Activated CD4-positive, CD25-positive, alpha-beta regulatory T cell treated with anti-CD3 and anti-CD28 coated beads, Interleukin-2, amount 50 U/mL, for 16 hours (primary cell): ENCODE data around the gene CLDN18.

Experiments
- DNase-seq: peaks from one replicate; pipeline ENCODE4 v3.0.0-alpha.2; 2020; ENCODE audit warnings: low read depth, low spot score

The CLDN18 gene

DNA sequence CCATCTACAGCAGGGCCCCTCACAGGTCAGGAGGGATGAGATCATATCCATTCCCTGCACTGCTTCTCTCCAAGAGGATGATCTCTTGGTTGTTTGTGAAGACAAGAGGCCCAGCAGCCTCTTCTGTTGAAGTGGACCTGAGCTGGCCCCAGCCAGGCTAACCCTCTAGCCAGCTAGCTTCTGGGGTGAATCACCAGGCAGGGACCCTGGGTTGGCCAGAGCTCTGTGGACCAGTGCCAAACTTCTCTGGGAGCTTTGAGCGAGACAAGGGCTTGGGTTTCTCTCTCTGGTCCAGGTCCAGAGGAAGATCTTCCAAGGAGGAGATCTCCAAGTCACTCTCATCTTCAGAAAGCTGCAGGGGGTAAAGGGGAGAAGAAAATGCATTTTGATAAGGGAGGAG is 52.7 kb downstream of the CLDN18 start:
- no peak for DNase-seq

- no peak for DNase-seq
These were observed 53.5 kb downstream of the CLDN18 start for GRCh38 chr3:138063416-138063815.

DNA sequence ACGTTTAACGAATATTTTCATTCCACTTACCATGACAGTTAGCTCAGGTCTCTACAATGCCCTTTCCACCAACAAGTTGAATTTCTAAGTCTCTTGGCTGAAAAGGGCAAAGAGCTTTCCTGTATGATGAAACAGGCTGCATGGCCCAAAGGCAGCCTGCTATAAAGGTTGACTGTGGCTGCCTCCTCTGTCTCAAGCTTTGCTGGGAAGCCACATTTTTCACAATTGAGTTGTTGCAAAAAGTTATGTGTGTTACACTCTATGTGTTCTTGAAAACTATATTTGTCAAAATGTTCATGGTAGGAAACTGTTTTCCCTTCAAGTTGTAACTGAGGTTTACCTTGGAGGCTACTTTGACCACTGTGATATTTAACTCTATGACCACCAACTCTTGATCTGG is 56.0 kb downstream of the CLDN18 start:
- DNase-seq = no peak

DNA sequence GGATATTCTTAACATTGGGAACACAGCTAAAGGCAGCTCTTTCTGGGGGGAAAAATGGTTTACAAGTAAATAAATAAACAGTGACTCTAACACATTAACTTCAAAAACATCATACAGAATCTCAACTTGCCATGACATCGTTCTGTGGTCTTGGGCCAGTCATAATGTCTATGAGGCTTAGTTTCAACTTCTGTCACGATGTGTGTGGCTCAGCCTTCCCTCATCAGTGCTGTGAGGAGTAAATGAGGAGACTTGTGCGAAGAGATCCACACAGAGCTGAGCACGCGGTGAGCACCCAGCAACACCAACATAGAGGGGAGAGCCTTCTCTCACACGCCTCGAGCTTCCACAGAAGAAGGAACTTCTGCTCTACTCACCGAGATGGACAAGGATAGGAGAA is 56.4 kb downstream of the CLDN18 start:
- no peak for DNase-seq

GRCh38 chr3:138066972-138067371 is 57.0 kb downstream of the CLDN18 start:
- DNase-seq = no peak

- no peak for DNase-seq
These were observed 58.1 kb downstream of the CLDN18 start for GRCh38 chr3:138068046-138068445.

- DNase-seq = peak; percentile 53
These were observed 58.7 kb downstream of the CLDN18 start for GRCh38 chr3:138068579-138069174.

- DNase-seq = no peak
These were observed 60.0 kb downstream of the CLDN18 start for GRCh38 chr3:138070006-138070405.

- DNase-seq = no peak
These were observed 62.8 kb downstream of the CLDN18 start for GRCh38 chr3:138072796-138073195.

DNA sequence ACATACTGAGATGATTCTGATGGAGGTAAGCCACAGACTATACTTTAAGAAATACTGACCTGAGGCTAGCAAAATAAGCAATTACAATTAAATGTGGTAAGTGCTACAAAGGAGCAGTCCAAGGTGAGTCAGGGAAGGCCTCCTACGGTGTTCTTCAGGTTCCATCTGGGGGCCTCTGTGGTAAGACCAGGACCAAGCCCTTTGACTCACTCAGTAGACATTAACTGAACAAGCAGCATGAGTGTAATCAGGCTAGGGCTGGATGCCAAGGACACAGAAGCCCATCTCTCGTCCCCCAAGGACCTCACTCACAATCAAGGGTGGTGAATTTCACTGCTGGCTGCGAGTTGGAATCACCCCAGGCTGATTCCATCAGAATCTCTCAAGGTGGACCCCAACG is 68.1 kb downstream of the CLDN18 start:
- DNase-seq = no peak

DNA sequence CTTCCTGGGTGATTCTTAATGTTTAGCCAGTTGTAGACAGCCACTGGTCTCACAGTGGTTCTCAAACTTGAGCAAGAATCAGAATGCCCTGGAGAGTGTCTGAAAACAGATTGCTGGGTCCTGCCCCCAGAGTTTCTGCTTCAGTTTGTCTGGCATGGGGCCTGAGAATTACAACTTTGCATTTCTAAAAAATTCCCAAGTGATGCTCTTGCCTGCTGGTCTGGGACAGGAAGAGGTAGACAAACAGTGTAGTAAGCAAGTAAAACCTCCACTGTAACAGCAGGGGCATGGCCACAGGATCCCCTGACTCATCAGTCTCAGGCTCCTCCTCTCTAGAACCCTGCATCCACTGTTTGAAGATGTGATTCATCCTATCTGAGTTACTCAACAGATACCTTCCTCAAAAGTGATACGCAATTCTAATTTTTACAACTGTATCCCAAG is 69.0 kb downstream of the CLDN18 start:
- DNase-seq = no peak

GRCh38 chr3:138079901-138080300 is 69.9 kb downstream of the CLDN18 start:
- DNase-seq = no peak

- no peak for DNase-seq
These were observed 71.6 kb downstream of the CLDN18 start for GRCh38 chr3:138081371-138082084.

GRCh38 chr3:138082085-138082991 is 72.4 kb downstream of the CLDN18 start:
- DNase-seq = no peak

GRCh38 chr3:138082992-138083386 is 73.0 kb downstream of the CLDN18 start:
- no peak for DNase-seq
